GM12878 (cell line): ENCODE results near the gene HOTAIR. TPM values are rescaled to one million over a fixed set of nuclear protein-coding genes. Genes with fewer than 3 reads are reported as not detected.

Experiments
- ATAC-seq: fragments of 200-7000 bp; cut with Tn5 transposase; 3 replicates; pipeline ENCODE4 v1.9.1; 2020; ENCODE audit warnings: mild to moderate bottlenecking, moderate library complexity
- BruUV-seq: library from RNA; stranded (reverse); fragments of 400-500 nt; replicated peaks from 2 replicates; lab custom pipeline; 2021; lab: Mats Ljungman, UMichigan
- CTCF ChIA-PET: fragments of 300-600 bp; sonication (Branson Sonifier 250); formaldehyde crosslinking; extraction: SDS; loops from one replicate; lab custom pipeline; 2021; ENCODE audit warnings: inconsistent platforms; lab: Yijun Ruan, JAX
- POLR2A ChIA-PET: fragments of 350-600 bp; formaldehyde crosslinking; extraction: SDS; loops from one replicate; lab custom pipeline; 2021; ENCODE audit warnings: inconsistent platforms; lab: Charles Lee
- RAD21 ChIA-PET: fragments of 300-600 bp; sonication (Branson Sonifier 250); formaldehyde crosslinking; loops from one replicate; lab custom pipeline; 2023; ENCODE audit warnings: antibody characterized with exemption; ENCODE audit not compliant: unreplicated experiment; lab: Charles Lee
- SMC1A ChIA-PET: fragments of 300-600 bp; sonication (Branson Sonifier 250); formaldehyde crosslinking; loops from one replicate; lab custom pipeline; 2023; ENCODE audit not compliant: unreplicated experiment, uncharacterized antibody; lab: Charles Lee
- DNase-seq: peaks from one replicate; pipeline ENCODE4 v3.0.0-alpha.2; 2011; ENCODE audit warnings: low read depth, low spot score
- FAIRE-seq: peaks from 3 replicates; lab custom pipeline; 2011; peaks lifted over from hg19 to GRCh38; lab: Jason Lieb, UNC
- H2AFZ ChIP-seq: 2 replicates; pipeline ENCODE4 v1.6.0; 2011; ENCODE audit warnings: low read depth, low read length, control low read depth; ENCODE audit not compliant: control insufficient read depth
- H3K27ac ChIP-seq: 2 replicates; pipeline ENCODE4 v1.5.1; 2011; ENCODE audit warnings: control low read depth; ENCODE audit not compliant: control insufficient read depth, insufficient read depth
- H3K27me3 ChIP-seq, 2 experiments: replicated peaks in 1 of 2; 2 replicates each; pipeline versions ENCODE4 v1.6.0 to v1.6.1; 2011; ENCODE audit warnings: low read length in 1 of 2; ENCODE audit not compliant: control insufficient read depth in 2 of 2, insufficient read depth in 2 of 2
- H3K36me3 ChIP-seq, 2 experiments: 2 replicates each; pipeline ENCODE4 v1.5.1; 2011; ENCODE audit warnings: low read length in 1 of 2; ENCODE audit not compliant: control insufficient read depth in 2 of 2, insufficient read depth in 2 of 2
- H3K4me1 ChIP-seq: 2 replicates; pipeline ENCODE4 v1.6.1; 2011; ENCODE audit warnings: mild to moderate bottlenecking, low read length, moderate library complexity, mixed read lengths; ENCODE audit not compliant: control insufficient read depth, insufficient read depth
- H3K4me2 ChIP-seq: 2 replicates; pipeline ENCODE4 v1.6.0; 2011; ENCODE audit warnings: control low read depth; ENCODE audit not compliant: control insufficient read depth, insufficient read depth
- H3K4me3 ChIP-seq: fragments of 200-600 bp; sonication (generic); 2 replicates; pipeline ENCODE4 v1.5.1; 2016
- H3K79me2 ChIP-seq: 2 replicates; pipeline ENCODE4 v1.6.0; 2011; ENCODE audit warnings: low read length; ENCODE audit not compliant: control insufficient read depth, insufficient read depth
- H3K9ac ChIP-seq: 2 replicates; pipeline ENCODE4 v1.8.0; 2011; ENCODE audit warnings: low read length, control low read depth, mixed read lengths; ENCODE audit not compliant: control insufficient read depth, insufficient read depth
- H3K9me3 ChIP-seq: replicated peaks from 3 replicates; pipeline ENCODE4 v1.5.1; 2011; ENCODE audit warnings: mild to moderate bottlenecking, low read length; ENCODE audit not compliant: control insufficient read depth, insufficient read depth
- H4K20me1 ChIP-seq: 2 replicates; pipeline ENCODE4 v1.6.0; 2011; ENCODE audit not compliant: control insufficient read depth, insufficient read depth
- CBFB ChIP-seq: IDR thresholded peaks from 2 replicates; pipeline ENCODE4 v1.6.1; 2016; ENCODE audit warnings: antibody characterized with exemption, low read depth
- CBX3 ChIP-seq: fragments of 200-600 bp; sonication (generic); IDR thresholded peaks from 2 replicates; pipeline ENCODE4 v1.6.1; 2016; ENCODE audit warnings: low read depth, borderline replicate concordance
- ESRRA ChIP-seq: IDR thresholded peaks from 2 replicates; pipeline ENCODE4 v1.6.1; 2012; ENCODE audit warnings: mild to moderate bottlenecking, low read length, improper control_type of control experiment
- HDAC2 ChIP-seq: fragments of 200-600 bp; sonication (generic); IDR thresholded peaks from 2 replicates; pipeline ENCODE4 v1.6.1; 2017
- HSF1 ChIP-seq: fragments of 150-350 bp; IDR thresholded peaks from 2 replicates; pipeline ENCODE4 v1.6.1; 2014; ENCODE audit warnings: mild to moderate bottlenecking, low read depth, low read length
- NR2C1 ChIP-seq: fragments of 450-650 bp; IDR thresholded peaks from 2 replicates; pipeline ENCODE4 v1.6.1; 2017; ENCODE audit warnings: antibody characterized with exemption, mild to moderate bottlenecking, moderate library complexity
- RB1 ChIP-seq: fragments of 450-650 bp; formaldehyde crosslinking; IDR thresholded peaks from 2 replicates; pipeline ENCODE4 v1.6.1; 2017; ENCODE audit warnings: mild to moderate bottlenecking, borderline replicate concordance
- REST ChIP-seq: IDR thresholded peaks from 2 replicates; pipeline ENCODE4 v1.6.1; 2012; ENCODE audit warnings: mild to moderate bottlenecking, low read depth, low read length
- SKIL ChIP-seq: fragments of 450-650 bp; IDR thresholded peaks from 2 replicates; pipeline ENCODE4 v1.6.1; 2017; ENCODE audit warnings: mild to moderate bottlenecking, low read depth, inconsistent platforms; ENCODE audit not compliant: poor library complexity, severe bottlenecking
- SUPT20H ChIP-seq: IDR thresholded peaks from 2 replicates; pipeline ENCODE4 v1.6.1; 2011; ENCODE audit warnings: low read depth, mild to moderate bottlenecking, low read length, moderate library complexity, borderline replicate concordance; ENCODE audit not compliant: control insufficient read depth
- ZNF384 ChIP-seq: IDR thresholded peaks from 2 replicates; pipeline ENCODE4 v1.6.1; 2012; ENCODE audit warnings: low read depth, mild to moderate bottlenecking, low read length, improper control_type of control experiment, borderline replicate concordance
- ZZZ3 ChIP-seq: IDR thresholded peaks from 2 replicates; pipeline ENCODE4 v1.6.1; 2011; ENCODE audit warnings: low read depth; ENCODE audit not compliant: control insufficient read depth, insufficient read length
- WGBS: methylation state at CpG from one replicate; pipeline ENCODE4 v1.1.6; 2016; ENCODE audit warnings: low lambda C conversion rate; ENCODE audit not compliant: insufficient replicate concordance, insufficient coverage; ENCODE audit errors: missing lambda C conversion rate; 5-methylcytosine and 5-hydroxymethylcytosine counted together
- in situ Hi-C: fragments of 300-500 bp; cut with MboI; formaldehyde crosslinking; loops from 9 replicates; pipeline ENCODE4 v1.14.3; 2018; ENCODE audit warnings: mixed read lengths
- intact Hi-C: fragments of 100-400 bp; cut with micrococcal nuclease; formaldehyde crosslinking; loops from one replicate; pipeline ENCODE4 v1.14.2; 2022; ENCODE audit not compliant: unreplicated experiment
- polyA plus RNA-seq, 11 experiments: library from polyadenylated mRNA; depleted of rRNA in 4 of 11; unstranded in 6 of 11; stranded (reverse) in 5 of 11; fragments of >200 nt; fragmentation: Nextera tagmentation in 4 of 11; fragmentation: Illumina TruSeq in 1 of 11; extraction: Ambion mirVana in 4 of 11; extraction: Trizol in 1 of 11; gene quantifications; 1 replicate in 1 of 11; 2 replicates in 10 of 11; pipeline versions ENCODE4 v1.2.1 to v1.2.3, GENCODE V29; 2011 to 2016; ENCODE audit warnings: inconsistent platforms in 2 of 11, missing spikeins in 2 of 11, low read depth in 1 of 11
- total RNA-seq, 4 experiments: library from RNA; depleted of rRNA in 3 of 4; stranded (reverse); fragments of >200 nt in 3 of 4; fragmentation: Illumina TruSeq in 1 of 4; extraction: Trizol in 1 of 4; gene quantifications; 2 replicates each; pipeline versions ENCODE4 v1.2.1 to v1.2.3, GENCODE V29; 2013 to 2021

The HOTAIR gene
- total and polyA plus RNA-seq, 10 of the 15 experiments (the other 5 are each of a cell fraction or from before 2014, with no cell fraction given), result not detected

- in situ Hi-C loops, result no loop called here
- H3K4me1 ChIP-seq, result no peaks in the 10 kb centered on the region
- BruUV-seq, result no TSS peak
- 39% methylated on average over 38 of the region's 38 CpGs for WGBS
- H3K36me3 ChIP-seq, result no peaks in the 10 kb centered on the region
- no peaks in the 10 kb centered on the region for H3K79me2 ChIP-seq
- peaks cover 33 to 69% of the 10 kb centered on the region in 2 experiments for H3K27me3 ChIP-seq
- H3K9me3 ChIP-seq, result no peaks in the 10 kb centered on the region
- no peak for FAIRE-seq
- POLR2A ChIA-PET, result no interaction called here
- no peak for TF ChIP-seq SUPT20H
- no peak for TF ChIP-seq ZZZ3
- no peak for TF ChIP-seq ESRRA
- TF ChIP-seq CBFB, result no peak
- TF ChIP-seq CBX3, result no peak
- TF ChIP-seq HSF1, result no peak
- no peak for TF ChIP-seq ZNF384
- no peak for TF ChIP-seq REST
- TF ChIP-seq SKIL, result no peak
- no peak for TF ChIP-seq RB1
- TF ChIP-seq HDAC2, result no peak
- TF ChIP-seq NR2C1, result no peak
- TF ChIP-seq, all 136 proteins: peak for 0
- Histone ChIP-seq H3K4me3 (no peak overlapping the region), H4K20me1 (no peaks in the 10 kb centered on the region; the same call in 1 of the 2 replicates), H3K4me2 (no peak overlapping the region), H3K27ac (no peak overlapping the region), H3K9ac (no peak overlapping the region), H2AFZ (no peak overlapping the region)
- intact Hi-C loops, result no loop called here
- DNase-seq, result no peak
- no peak for ATAC-seq
- ChIA-PET RAD21 (no interaction called here), SMC1A (no interaction called here), CTCF (interaction anchor here (0.8 to 0.9 kb wide), 2 partner anchors 239 to 244 kb away, joined by 3 read pairs; no protein-coding TSS in a partner anchor)
These were observed 11.1 kb downstream of the HOTAIR start for GRCh38 chr12:53963434-53964314.
